IMR-90 (cell line): ENCODE results near the gene CPNE4. TPM values are rescaled to one million over a fixed set of nuclear protein-coding genes. Genes with fewer than 3 reads are reported as not detected.

ENCODE experiments used
- ATAC-seq: fragments of 200-7000 bp; cut with Tn5 transposase; 2 replicates; pipeline ENCODE4 v1.9.1; 2020; ENCODE audit warnings: low read depth, mild to moderate bottlenecking, moderate library complexity
- BruUV-seq: library from RNA; stranded (reverse); fragments of 400-500 nt; replicated peaks from 2 replicates; lab custom pipeline; 2021; lab: Mats Ljungman, UMichigan
- CTCF ChIA-PET: fragments of 300-600 bp; formaldehyde crosslinking; extraction: SDS; loops from one replicate; lab custom pipeline; 2021; ENCODE audit warnings: antibody characterized with exemption; lab: Yijun Ruan, JAX
- POLR2A ChIA-PET: fragments of 300-600 bp; sonication (Branson Sonifier 250); formaldehyde crosslinking; loops from one replicate; lab custom pipeline; 2022; ENCODE audit warnings: antibody characterized with exemption; ENCODE audit not compliant: unreplicated experiment; lab: Charles Lee
- DNase-seq: peaks from one replicate; pipeline ENCODE4 v3.0.0; 2013
- H2AFZ ChIP-seq: replicated peaks from 2 replicates; pipeline ENCODE3; 2013; ENCODE audit warnings: low read length, mild to moderate bottlenecking; ENCODE audit not compliant: poor library complexity
- H2AK5ac ChIP-seq: 2 replicates; pipeline ENCODE4 v1.6.1; 2013; ENCODE audit warnings: low read depth, low read length, inconsistent platforms
- H2AK9ac ChIP-seq: replicated peaks from 2 replicates; pipeline ENCODE3; 2013; ENCODE audit warnings: mild to moderate bottlenecking, low read depth, low read length, moderate library complexity; ENCODE audit not compliant: poor library complexity
- H2BK120ac ChIP-seq: 2 replicates; pipeline ENCODE4 v1.6.1; 2013; ENCODE audit warnings: low read depth, low read length, inconsistent platforms
- H2BK15ac ChIP-seq: 3 replicates; pipeline ENCODE4 v1.6.1; 2013; ENCODE audit warnings: low read depth, low read length, inconsistent platforms
- H2BK20ac ChIP-seq: 2 replicates; pipeline ENCODE4 v1.6.1; 2013; ENCODE audit warnings: low read depth, mild to moderate bottlenecking, inconsistent platforms, low read length, moderate library complexity
- H2BK5ac ChIP-seq: 2 replicates; pipeline ENCODE4 v1.6.1; 2013; ENCODE audit warnings: mild to moderate bottlenecking, low read depth, low read length, inconsistent platforms; ENCODE audit not compliant: poor library complexity, severe bottlenecking
- H3K14ac ChIP-seq: replicated peaks from 2 replicates; pipeline ENCODE4 v1.6.1; 2013; ENCODE audit warnings: low read depth, low read length, inconsistent platforms
- H3K18ac ChIP-seq: 2 replicates; pipeline ENCODE4 v1.6.1; 2013; ENCODE audit warnings: low read depth, low read length, control low read depth
- H3K23ac ChIP-seq: 2 replicates; pipeline ENCODE4 v1.6.1; 2013; ENCODE audit warnings: low read depth, low read length, inconsistent platforms
- H3K27ac ChIP-seq: 2 replicates; pipeline ENCODE4 v1.5.1; 2013; ENCODE audit warnings: mild to moderate bottlenecking, control low read depth, low read length; ENCODE audit not compliant: insufficient read depth
- H3K27me3 ChIP-seq: 2 replicates; pipeline ENCODE4 v1.6.1; 2013; ENCODE audit warnings: low read length; ENCODE audit not compliant: control insufficient read depth, insufficient read depth
- H3K36me3 ChIP-seq: 2 replicates; pipeline ENCODE4 v1.6.1; 2013; ENCODE audit warnings: low read length, mixed read lengths; ENCODE audit not compliant: control insufficient read depth, insufficient read depth
- H3K4ac ChIP-seq: 2 replicates; pipeline ENCODE4 v1.6.1; 2013; ENCODE audit warnings: low read depth, low read length, inconsistent platforms
- H3K4me1 ChIP-seq: 2 replicates; pipeline ENCODE4 v1.6.1; 2013; ENCODE audit warnings: low read length, mixed read lengths; ENCODE audit not compliant: control insufficient read depth, insufficient read depth
- H3K4me2 ChIP-seq: 2 replicates; pipeline ENCODE4 v1.6.1; 2013; ENCODE audit warnings: low read depth, mild to moderate bottlenecking, control low read depth, low read length, moderate library complexity
- H3K4me3 ChIP-seq: 2 replicates; pipeline ENCODE4 v1.5.1; 2013; ENCODE audit warnings: low read depth, mild to moderate bottlenecking, control low read depth, low read length, moderate library complexity; ENCODE audit not compliant: insufficient read depth
- H3K56ac ChIP-seq: 2 replicates; pipeline ENCODE4 v1.6.1; 2013; ENCODE audit warnings: low read length, inconsistent platforms; ENCODE audit not compliant: insufficient read depth; ENCODE audit errors: extremely low read depth
- H3K79me1 ChIP-seq, 2 experiments: 2 replicates each; pipeline ENCODE4 v1.6.1; 2013; ENCODE audit warnings: low read length in 2 of 2, inconsistent platforms in 1 of 2, low read depth in 1 of 2
- H3K9ac ChIP-seq: 2 replicates; pipeline ENCODE4 v1.6.1; 2013; ENCODE audit warnings: low read depth, low read length, control low read depth
- H3K9me1 ChIP-seq: 2 replicates; pipeline ENCODE4 v1.6.1; 2013; ENCODE audit warnings: low read length, inconsistent platforms; ENCODE audit not compliant: insufficient read depth
- H3K9me3 ChIP-seq: 2 replicates; pipeline ENCODE4 v1.6.1; 2013; ENCODE audit warnings: low read length; ENCODE audit not compliant: control insufficient read depth, insufficient read depth
- H4K20me1 ChIP-seq: 2 replicates; pipeline ENCODE4 v1.6.1; 2013; ENCODE audit warnings: low read length, inconsistent platforms; ENCODE audit not compliant: insufficient read depth
- H4K5ac ChIP-seq: 2 replicates; pipeline ENCODE4 v1.6.1; 2013; ENCODE audit warnings: mild to moderate bottlenecking, low read depth, low read length, control low read depth
- H4K8ac ChIP-seq, 2 experiments: 2 replicates each; pipeline ENCODE4 v1.6.1; 2013; ENCODE audit warnings: low read depth in 2 of 2, low read length in 2 of 2, control low read depth in 1 of 2, inconsistent platforms in 1 of 2
- H4K91ac ChIP-seq: 2 replicates; pipeline ENCODE4 v1.6.1; 2013; ENCODE audit warnings: low read depth, low read length, inconsistent platforms; ENCODE audit not compliant: insufficient read depth
- CEBPB ChIP-seq: IDR thresholded peaks from 2 replicates; pipeline ENCODE4 v1.6.1; 2012; ENCODE audit warnings: low read depth, low read length, improper control_type of control experiment
- CHD1 ChIP-seq: IDR thresholded peaks from 2 replicates; pipeline ENCODE4 v1.6.1; 2012; ENCODE audit warnings: low read depth, low read length, improper control_type of control experiment
- FOS ChIP-seq: fragments of 150-350 bp; IDR thresholded peaks from 2 replicates; pipeline ENCODE4 v1.6.1; 2016; ENCODE audit warnings: low read depth, low read length
- MAFK ChIP-seq: IDR thresholded peaks from 2 replicates; pipeline ENCODE4 v1.6.1; 2012; ENCODE audit warnings: low read depth, low read length, improper control_type of control experiment
- MAZ ChIP-seq: IDR thresholded peaks from 2 replicates; pipeline ENCODE4 v1.6.1; 2012; ENCODE audit warnings: low read depth, mild to moderate bottlenecking, low read length, improper control_type of control experiment, moderate library complexity, borderline replicate concordance
- MXI1 ChIP-seq: IDR thresholded peaks from 2 replicates; pipeline ENCODE4 v1.6.1; 2012; ENCODE audit warnings: low read depth, mild to moderate bottlenecking, low read length, moderate library complexity, borderline replicate concordance
- NFE2L2 ChIP-seq: fragments of 150-350 bp; IDR thresholded peaks from 2 replicates; pipeline ENCODE4 v1.6.1; 2016; ENCODE audit warnings: low read depth, mild to moderate bottlenecking, low read length
- POLR2A ChIP-seq: IDR thresholded peaks from 2 replicates; pipeline ENCODE4 v1.6.1; 2012; ENCODE audit warnings: mild to moderate bottlenecking, low read depth, low read length
- RAD21 ChIP-seq: IDR thresholded peaks from 2 replicates; pipeline ENCODE4 v1.6.1; 2012; ENCODE audit warnings: low read length, improper control_type of control experiment
- RCOR1 ChIP-seq: IDR thresholded peaks from 2 replicates; pipeline ENCODE4 v1.6.1; 2012; ENCODE audit warnings: mild to moderate bottlenecking, low read length, improper control_type of control experiment; ENCODE audit not compliant: insufficient replicate concordance
- RFX5 ChIP-seq: IDR thresholded peaks from 2 replicates; pipeline ENCODE4 v1.8.0; 2012; ENCODE audit warnings: low read depth, mild to moderate bottlenecking, low read length, moderate library complexity
- WGBS, 2 experiments: methylation state at CpG; one replicate each; pipeline versions ENCODE4 v1.1.5 to v1.1.7; 2013; ENCODE audit warnings: missing lambda C conversion rate in 2 of 2; ENCODE audit not compliant: insufficient read length in 1 of 2; ENCODE audit errors: extremely low coverage in 2 of 2; 5-methylcytosine and 5-hydroxymethylcytosine counted together
- dilution Hi-C: fragments of 300-500 bp; cut with HindIII; formaldehyde crosslinking; loops from one replicate; pipeline ENCODE4 v1.14.3; 2018; ENCODE audit warnings: low sequenced_read_pairs; ENCODE audit not compliant: unreplicated experiment
- in situ Hi-C: fragments of 300-500 bp; cut with MboI; formaldehyde crosslinking; loops from 3 replicates; pipeline ENCODE4 v1.14.3; 2019; ENCODE audit warnings: low sequenced_read_pairs, inconsistent platforms, mixed read lengths
- intact Hi-C: fragments of 100-400 bp; cut with micrococcal nuclease; formaldehyde crosslinking; loops from 2 replicates; pipeline ENCODE4 v1.10.0; 2022
- polyA plus RNA-seq, 3 experiments: library from polyadenylated mRNA; depleted of rRNA; stranded (reverse); fragments of >200 nt; gene quantifications; 2 replicates each; pipeline ENCODE4 v1.2.3, GENCODE V29; 2012; ENCODE audit warnings: low replicate concordance in 1 of 3
- total RNA-seq: library from RNA; depleted of rRNA; stranded (reverse); fragments of >200 nt; gene quantifications from 2 replicates; pipeline ENCODE4 v1.2.3, GENCODE V29; 2012
- TF ChIP-seq, protein P1 (sequence below): fragments of 150-350 bp; IDR thresholded peaks from 2 replicates; pipeline ENCODE4 v1.6.1; 2017; ENCODE audit warnings: mild to moderate bottlenecking, antibody characterized with exemption, low read length, low read depth
- TF ChIP-seq, protein P2 (sequence below): conservative IDR thresholded peaks from 2 replicates; pipeline ENCODE4 v1.5.1; 2012; ENCODE audit warnings: mild to moderate bottlenecking, low read depth, low read length, improper control_type of control experiment
- TF ChIP-seq, protein P3 (sequence below): fragments of 150-350 bp; IDR thresholded peaks from 2 replicates; pipeline ENCODE4 v1.6.1; 2016; ENCODE audit warnings: low read depth, mild to moderate bottlenecking, low read length, moderate library complexity, borderline replicate concordance

The CPNE4 gene
- total and polyA plus RNA-seq, 2 of the 4 experiments (the other 2 are of a cell fraction), result not detected

DNA sequence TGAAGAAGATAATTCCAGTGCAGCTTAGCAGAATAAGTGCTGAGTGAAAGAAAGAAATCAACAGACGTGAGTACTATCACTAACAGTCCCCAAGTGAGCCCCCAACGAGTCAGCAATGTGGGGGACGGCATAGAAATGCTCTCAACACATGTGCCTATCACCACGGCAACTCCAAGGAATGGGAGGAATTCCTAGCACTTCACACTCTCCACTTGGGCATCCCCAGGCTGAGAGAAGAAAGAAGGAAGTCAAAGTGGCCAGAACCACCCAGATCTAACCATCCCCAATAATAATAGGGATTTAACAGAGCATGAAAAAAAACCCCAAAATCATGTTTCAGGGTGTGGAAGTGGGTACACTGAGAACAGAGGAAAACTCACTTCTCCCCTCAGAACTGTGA lies 29.3 kb upstream of the CPNE4 start:
- H4K20me1 ChIP-seq, result no peaks in the 10 kb centered on the region
- H2BK20ac ChIP-seq, result no peak overlapping the region
- H4K91ac ChIP-seq, result no peak overlapping the region
- intact Hi-C loops (no loop called here), in situ Hi-C loops (no loop called here), dilution Hi-C loops (no loop called here)
- H3K4me1 ChIP-seq, result no peaks in the 10 kb centered on the region
- no peak overlapping the region for H2BK5ac ChIP-seq
- no peak overlapping the region for H4K8ac ChIP-seq
- no peaks in the 10 kb centered on the region for H3K79me1 ChIP-seq
- no peak overlapping the region for H3K14ac ChIP-seq
- no peak overlapping the region for H3K4me3 ChIP-seq
- H2BK120ac ChIP-seq, result no peak overlapping the region
- TF ChIP-seq, protein P1, sequence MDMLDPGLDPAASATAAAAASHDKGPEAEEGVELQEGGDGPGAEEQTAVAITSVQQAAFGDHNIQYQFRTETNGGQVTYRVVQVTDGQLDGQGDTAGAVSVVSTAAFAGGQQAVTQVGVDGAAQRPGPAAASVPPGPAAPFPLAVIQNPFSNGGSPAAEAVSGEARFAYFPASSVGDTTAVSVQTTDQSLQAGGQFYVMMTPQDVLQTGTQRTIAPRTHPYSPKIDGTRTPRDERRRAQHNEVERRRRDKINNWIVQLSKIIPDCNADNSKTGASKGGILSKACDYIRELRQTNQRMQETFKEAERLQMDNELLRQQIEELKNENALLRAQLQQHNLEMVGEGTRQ, result no peak
- TF ChIP-seq, protein P2, sequence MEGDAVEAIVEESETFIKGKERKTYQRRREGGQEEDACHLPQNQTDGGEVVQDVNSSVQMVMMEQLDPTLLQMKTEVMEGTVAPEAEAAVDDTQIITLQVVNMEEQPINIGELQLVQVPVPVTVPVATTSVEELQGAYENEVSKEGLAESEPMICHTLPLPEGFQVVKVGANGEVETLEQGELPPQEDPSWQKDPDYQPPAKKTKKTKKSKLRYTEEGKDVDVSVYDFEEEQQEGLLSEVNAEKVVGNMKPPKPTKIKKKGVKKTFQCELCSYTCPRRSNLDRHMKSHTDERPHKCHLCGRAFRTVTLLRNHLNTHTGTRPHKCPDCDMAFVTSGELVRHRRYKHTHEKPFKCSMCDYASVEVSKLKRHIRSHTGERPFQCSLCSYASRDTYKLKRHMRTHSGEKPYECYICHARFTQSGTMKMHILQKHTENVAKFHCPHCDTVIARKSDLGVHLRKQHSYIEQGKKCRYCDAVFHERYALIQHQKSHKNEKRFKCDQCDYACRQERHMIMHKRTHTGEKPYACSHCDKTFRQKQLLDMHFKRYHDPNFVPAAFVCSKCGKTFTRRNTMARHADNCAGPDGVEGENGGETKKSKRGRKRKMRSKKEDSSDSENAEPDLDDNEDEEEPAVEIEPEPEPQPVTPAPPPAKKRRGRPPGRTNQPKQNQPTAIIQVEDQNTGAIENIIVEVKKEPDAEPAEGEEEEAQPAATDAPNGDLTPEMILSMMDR, result no peak
- TF ChIP-seq CHD1, result no peak
- no peak for TF ChIP-seq RAD21
- TF ChIP-seq MAFK, result no peak
- TF ChIP-seq POLR2A, result no peak
- TF ChIP-seq MXI1, result no peak
- TF ChIP-seq CEBPB, result no peak
- TF ChIP-seq, protein P3, sequence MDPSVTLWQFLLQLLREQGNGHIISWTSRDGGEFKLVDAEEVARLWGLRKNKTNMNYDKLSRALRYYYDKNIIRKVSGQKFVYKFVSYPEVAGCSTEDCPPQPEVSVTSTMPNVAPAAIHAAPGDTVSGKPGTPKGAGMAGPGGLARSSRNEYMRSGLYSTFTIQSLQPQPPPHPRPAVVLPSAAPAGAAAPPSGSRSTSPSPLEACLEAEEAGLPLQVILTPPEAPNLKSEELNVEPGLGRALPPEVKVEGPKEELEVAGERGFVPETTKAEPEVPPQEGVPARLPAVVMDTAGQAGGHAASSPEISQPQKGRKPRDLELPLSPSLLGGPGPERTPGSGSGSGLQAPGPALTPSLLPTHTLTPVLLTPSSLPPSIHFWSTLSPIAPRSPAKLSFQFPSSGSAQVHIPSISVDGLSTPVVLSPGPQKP, result no peak
- TF ChIP-seq RCOR1, result no peak
- no peak for TF ChIP-seq FOS
- TF ChIP-seq MAZ, result no peak
- TF ChIP-seq RFX5, result no peak
- TF ChIP-seq NFE2L2, result no peak
- DNase-seq (no peak), ATAC-seq (no peak)
- H3K4ac ChIP-seq, result no peak overlapping the region
- no peaks in the 10 kb centered on the region for H3K36me3 ChIP-seq
- H2AK9ac ChIP-seq, result no peak overlapping the region
- no peak overlapping the region for H4K5ac ChIP-seq
- ChIA-PET POLR2A (no interaction called here), CTCF (no interaction called here)
- H3K18ac ChIP-seq, result no peak overlapping the region
- no peaks in the 10 kb centered on the region for H3K9me3 ChIP-seq
- H2AFZ ChIP-seq, result no peak overlapping the region
- H2BK15ac ChIP-seq, result no peak overlapping the region
- no peaks in the 10 kb centered on the region; the same call in 1 of the 2 replicates for H3K27me3 ChIP-seq
- no peak overlapping the region for H3K9ac ChIP-seq
- no peaks in the 10 kb centered on the region for H3K9me1 ChIP-seq
- no peak overlapping the region for H3K27ac ChIP-seq
- no CpG with 5 or more reads among the region's 4 CpGs for WGBS, 2 experiments
- no peak overlapping the region for H2AK5ac ChIP-seq
- H3K56ac ChIP-seq, result no peak overlapping the region
- no peak overlapping the region for H3K23ac ChIP-seq
- no peak overlapping the region for H3K4me2 ChIP-seq
- no TSS peak for BruUV-seq
